Type B pancreatic cell (in vitro differentiated cells): ENCODE data around the gene SEC14L6. TPM values are rescaled to one million over a fixed set of nuclear protein-coding genes. Genes with fewer than 3 reads are reported as not detected.
"Not testable (repeated sequence)": the region's sequence is repeated elsewhere in the genome, so short reads cannot be mapped to it uniquely, and the experiment has no call there.

Experiments used
- DNase-seq: peaks from one replicate; pipeline ENCODE4 v3.0.0; 2021; ENCODE audit warnings: mixed read lengths; ENCODE audit not compliant: unreplicated experiment; ENCODE audit errors: extremely low spot score
- H3K27ac Mint-ChIP-seq: 2 replicates; pipeline ENCODE4 v1.8.0; 2021; ENCODE audit warnings: mild to moderate bottlenecking, mixed read lengths
- H3K27me3 Mint-ChIP-seq: 2 replicates; pipeline ENCODE4 v1.8.0; 2021; ENCODE audit warnings: mixed read lengths
- H3K36me3 Mint-ChIP-seq: 2 replicates; pipeline ENCODE4 v1.8.0; 2021; ENCODE audit warnings: mixed read lengths
- H3K4me1 Mint-ChIP-seq: one replicate; pipeline ENCODE4 v1.8.0; 2021; ENCODE audit warnings: mixed read lengths; ENCODE audit not compliant: unreplicated experiment
- H3K4me3 Mint-ChIP-seq: 2 replicates; pipeline ENCODE4 v1.8.0; 2021; ENCODE audit warnings: mild to moderate bottlenecking, mixed read lengths
- H3K9me3 Mint-ChIP-seq: 2 replicates; pipeline ENCODE4 v1.8.0; 2021; ENCODE audit warnings: mixed read lengths
- CTCF ChIP-seq: fragments of 200-600 bp; sonication (generic); conservative IDR thresholded peaks from 2 replicates; pipeline ENCODE4 v1.5.0; 2021; ENCODE audit warnings: antibody characterized with exemption, mild to moderate bottlenecking
- long read RNA-seq: library from polyadenylated mRNA; unstranded; transcript quantifications from one replicate; pipeline ENCODE4 v2.0.0, GENCODE V29; 2020
- total RNA-seq: library from RNA; stranded (reverse); gene quantifications from 2 replicates; pipeline ENCODE4 v1.2.1, GENCODE V29; 2021; ENCODE audit warnings: low replicate concordance

Gene SEC14L6
- total RNA-seq, result 0.98 and 1.5 TPM in 2 replicates
- long read RNA-seq, result 0 reads

- H3K36me3 Mint-ChIP-seq, result no peaks in the 10 kb centered on the region
- H3K27ac Mint-ChIP-seq, result no peak within 1 kb of the TSS
Observed at GRCh38 chr22:30546616-30547015, at the start of gene SEC14L6. Gene SEC14L6, minus strand, starts transcription at chr22:30546741. Its CDS starts 59 bp downstream, at chr22:30546682.

GRCh38 chr22:30596199-30596598 lies 49.7 kb upstream of the SEC14L6 start:
- Mint-ChIP-seq H3K9me3 (no peaks in the 10 kb centered on the region), H3K4me1 (no peaks in the 10 kb centered on the region), H3K27me3 (peaks cover 17% of the 10 kb centered on the region), H3K27ac (no peak overlapping the region), H3K36me3 (no peaks in the 10 kb centered on the region), H3K4me3 (no peak overlapping the region)
- DNase-seq, result no peak
- TF ChIP-seq CTCF, result no peak

More at GRCh38 chr22:30546616-30547015, at the start of gene SEC14L6:
- no peak within 1 kb of the TSS for H3K4me3 Mint-ChIP-seq
- no peak for TF ChIP-seq CTCF
- peaks cover 11% of the 10 kb centered on the region for H3K4me1 Mint-ChIP-seq
- DNase-seq, result no peak
- no peaks in the 10 kb centered on the region for H3K9me3 Mint-ChIP-seq
- peaks cover 32% of the 10 kb centered on the region for H3K27me3 Mint-ChIP-seq

GRCh38 chr22:30592360-30592713 lies 45.8 kb upstream of the SEC14L6 start:
- not testable (repeated sequence) for H3K4me1 Mint-ChIP-seq, H3K9me3 Mint-ChIP-seq, H3K27ac Mint-ChIP-seq, H3K4me3 Mint-ChIP-seq, DNase-seq, H3K36me3 Mint-ChIP-seq
- H3K27me3 Mint-ChIP-seq, result peaks cover 17% of the 10 kb centered on the region

- peaks cover 4% of the 10 kb centered on the region for H3K36me3 Mint-ChIP-seq
- peaks cover 17% of the 10 kb centered on the region for H3K27me3 Mint-ChIP-seq
- peak; percentile 92 for DNase-seq
- H3K4me3 Mint-ChIP-seq, result no peak within 1 kb of the TSS
- TF ChIP-seq CTCF, result no peak
- H3K4me1 Mint-ChIP-seq, result no peaks in the 10 kb centered on the region
- H3K9me3 Mint-ChIP-seq, result no peaks in the 10 kb centered on the region
- no peak within 1 kb of the TSS for H3K27ac Mint-ChIP-seq
Observed at GRCh38 chr22:30591588-30592359, 45.2 kb upstream of the SEC14L6 start, which contains the start of gene PES1. Gene PES1, minus strand, starts transcription at chr22:30591910. Its CDS starts 77 bp downstream, at chr22:30591833.

GRCh38 chr22:30591191-30591587 lies 44.6 kb upstream of the SEC14L6 start:
- Mint-ChIP-seq H3K36me3 (peaks cover 8% of the 10 kb centered on the region), H3K4me3 (no peak overlapping the region), H3K27me3 (peaks cover 17% of the 10 kb centered on the region), H3K9me3 (no peaks in the 10 kb centered on the region), H3K4me1 (no peaks in the 10 kb centered on the region), H3K27ac (no peak overlapping the region)
- DNase-seq, result no peak
- TF ChIP-seq CTCF, result no peak

GRCh38 chr22:30586414-30586813 lies 39.9 kb upstream of the SEC14L6 start:
- H3K4me3 Mint-ChIP-seq, result no peak overlapping the region
- no peak for TF ChIP-seq CTCF
- no peaks in the 10 kb centered on the region for H3K27me3 Mint-ChIP-seq
- peaks cover 11% of the 10 kb centered on the region for H3K36me3 Mint-ChIP-seq
- no peak overlapping the region for H3K27ac Mint-ChIP-seq
- no peaks in the 10 kb centered on the region for H3K4me1 Mint-ChIP-seq
- no peak for DNase-seq
- H3K9me3 Mint-ChIP-seq, result no peaks in the 10 kb centered on the region
